Esophagus mucosa (tissue), 1 donor: Measurements from ENCODE around the gene FHIT. TPM values are rescaled to one million over a fixed set of nuclear protein-coding genes. Genes with fewer than 3 reads are reported as not detected.

Source experiments
- ATAC-seq: fragments of 200-7000 bp; cut with Tn5 transposase; one replicate; pipeline ENCODE4 v1.9.1; 2020
- total RNA-seq: library from RNA; stranded (reverse); gene quantifications from one replicate; pipeline ENCODE4 v1.2.4, GENCODE V29; 2023
- donor health status: DM: yes; HTN: yes; CAD: no.

The FHIT gene
- total RNA-seq, 1 donor from 2014 or later, result 10.5 TPM

- ATAC-seq, result no peak
These were observed 857.3 kb downstream of the FHIT start for GRCh38 chr3:60393946-60394345.

- ATAC-seq, result no peak
These were observed 858.8 kb downstream of the FHIT start for GRCh38 chr3:60392501-60392900.

GRCh38 chr3:60391292-60391691 is 860.0 kb downstream of the FHIT start:
- ATAC-seq, result no peak

GRCh38 chr3:60388731-60389130 is 862.5 kb downstream of the FHIT start:
- no peak for ATAC-seq

GRCh38 chr3:60386306-60386705 is 864.9 kb downstream of the FHIT start:
- ATAC-seq, result no peak

GRCh38 chr3:60384341-60384740 is 866.9 kb downstream of the FHIT start:
- ATAC-seq, result no peak

GRCh38 chr3:60383345-60383744 is 867.9 kb downstream of the FHIT start:
- ATAC-seq, result no peak

- no peak for ATAC-seq
These were observed 884.8 kb downstream of the FHIT start for GRCh38 chr3:60366486-60366885.

- ATAC-seq, result peak; percentile 51
These were observed 885.9 kb downstream of the FHIT start for GRCh38 chr3:60365360-60365759.

- no peak for ATAC-seq
These were observed 886.8 kb downstream of the FHIT start for GRCh38 chr3:60364475-60364874.

GRCh38 chr3:60363817-60364216 is 887.4 kb downstream of the FHIT start:
- ATAC-seq, result no peak

GRCh38 chr3:60355825-60356224 is 895.4 kb downstream of the FHIT start:
- no peak for ATAC-seq

- ATAC-seq, result no peak
These were observed 899.8 kb downstream of the FHIT start for GRCh38 chr3:60351481-60351880.

- ATAC-seq, result no peak
These were observed 906.9 kb downstream of the FHIT start for GRCh38 chr3:60344340-60344739.

- no peak for ATAC-seq
These were observed 907.4 kb downstream of the FHIT start for GRCh38 chr3:60343831-60344230.

GRCh38 chr3:60339304-60339703 is 911.9 kb downstream of the FHIT start:
- ATAC-seq, result no peak

GRCh38 chr3:60337421-60337820 is 913.8 kb downstream of the FHIT start:
- no peak for ATAC-seq

- no peak for ATAC-seq
These were observed 915.2 kb downstream of the FHIT start for GRCh38 chr3:60336061-60336460.

- no peak for ATAC-seq
These were observed 917.5 kb downstream of the FHIT start for GRCh38 chr3:60333710-60334109.

GRCh38 chr3:60330107-60330506 is 921.1 kb downstream of the FHIT start:
- ATAC-seq, result no peak

GRCh38 chr3:60325610-60326170 is 925.6 kb downstream of the FHIT start:
- ATAC-seq, result no peak

GRCh38 chr3:60323651-60324050 is 927.6 kb downstream of the FHIT start:
- ATAC-seq, result no peak

GRCh38 chr3:60323180-60323579 is 928.1 kb downstream of the FHIT start:
- ATAC-seq, result no peak

GRCh38 chr3:60322298-60322856 is 928.9 kb downstream of the FHIT start:
- ATAC-seq, result no peak
